GM18499 (cell line): ENCODE results near the gene TMEM255B.
"Not testable (repeated sequence)": the region's sequence is repeated elsewhere in the genome, so short reads cannot be mapped to it uniquely, and the experiment has no call there.

Experiments used
- ATAC-seq: cut with Tn5 transposase; IDR thresholded peaks from one replicate; pipeline ENCODE4 v1.9.1; 2021; ENCODE audit warnings: moderate number of reproducible peaks; ENCODE audit not compliant: insufficient read depth, unreplicated experiment

The TMEM255B gene

GRCh38 chr13:113748101-113748861 lies 10.7 kb upstream of the TMEM255B start:
- no peak for ATAC-seq

- ATAC-seq, result no peak
Measured at GRCh38 chr13:113748862-113749451, 10.1 kb upstream of the TMEM255B start.

GRCh38 chr13:113749507-113749906 lies 9.5 kb upstream of the TMEM255B start:
- no peak for ATAC-seq

- no peak for ATAC-seq
Measured at GRCh38 chr13:113749967-113750366, 9.1 kb upstream of the TMEM255B start.

- no peak for ATAC-seq
Measured at GRCh38 chr13:113750554-113751399, 8.2 kb upstream of the TMEM255B start.

GRCh38 chr13:113751491-113751890 lies 7.5 kb upstream of the TMEM255B start:
- ATAC-seq, result no peak

GRCh38 chr13:113752211-113752986 lies 6.6 kb upstream of the TMEM255B start:
- not testable (repeated sequence) for ATAC-seq

- no peak for ATAC-seq
Measured at GRCh38 chr13:113753171-113753570, 5.9 kb upstream of the TMEM255B start.

GRCh38 chr13:113754242-113754641 lies 4.8 kb upstream of the TMEM255B start:
- no peak for ATAC-seq

GRCh38 chr13:113754691-113755090 lies 4.3 kb upstream of the TMEM255B start:
- ATAC-seq, result no peak

GRCh38 chr13:113756441-113757097 lies 2.5 kb upstream of the TMEM255B start:
- no peak for ATAC-seq

- no peak for ATAC-seq
Measured at GRCh38 chr13:113759525-113760137, 605 bp downstream of the TMEM255B start.

GRCh38 chr13:113761136-113761535 lies 2.1 kb downstream of the TMEM255B start:
- no peak for ATAC-seq

- no peak for ATAC-seq
Measured at GRCh38 chr13:113762075-113762474, 3.0 kb downstream of the TMEM255B start.

GRCh38 chr13:113762538-113762937 lies 3.5 kb downstream of the TMEM255B start:
- ATAC-seq, result no peak

GRCh38 chr13:113763254-113763653 lies 4.2 kb downstream of the TMEM255B start:
- no peak for ATAC-seq

GRCh38 chr13:113763961-113764792 lies 5.2 kb downstream of the TMEM255B start:
- ATAC-seq, result no peak

GRCh38 chr13:113764793-113765563 lies 6.0 kb downstream of the TMEM255B start:
- no peak for ATAC-seq
